IPS-15b (cell line): Measurements from ENCODE around the gene RABGAP1L.
"Not testable (repeated sequence)": the region's sequence is repeated elsewhere in the genome, so short reads cannot be mapped to it uniquely, and the experiment has no call there.

Source experiments
- H3K27me3 ChIP-seq: one replicate; pipeline ENCODE4 v1.6.1; 2013; ENCODE audit warnings: low read length; ENCODE audit not compliant: control insufficient read depth, insufficient read depth
- H3K36me3 ChIP-seq: one replicate; pipeline ENCODE4 v1.6.1; 2013; ENCODE audit warnings: low read length; ENCODE audit not compliant: control insufficient read depth, insufficient read depth
- H3K4me1 ChIP-seq: one replicate; pipeline ENCODE4 v1.6.1; 2013; ENCODE audit warnings: mild to moderate bottlenecking, low read length; ENCODE audit not compliant: control insufficient read depth, insufficient read depth
- H3K4me3 ChIP-seq: one replicate; pipeline ENCODE4 v1.5.1; 2013; ENCODE audit warnings: low read depth, low read length
- H3K9ac ChIP-seq: one replicate; pipeline ENCODE4 v1.6.1; 2013; ENCODE audit warnings: low read depth, mild to moderate bottlenecking, low read length
- H3K9me3 ChIP-seq: one replicate; pipeline ENCODE4 v1.6.1; 2013; ENCODE audit warnings: mild to moderate bottlenecking, low read length; ENCODE audit not compliant: control insufficient read depth, insufficient read depth

Gene RABGAP1L

GRCh38 chr1:174407665-174408064 is 248.3 kb downstream of the RABGAP1L start:
- Histone ChIP-seq H3K9ac (no peak overlapping the region), H3K36me3 (no peaks in the 10 kb centered on the region), H3K27me3 (no peaks in the 10 kb centered on the region), H3K4me1 (no peaks in the 10 kb centered on the region), H3K4me3 (no peak overlapping the region), H3K9me3 (no peaks in the 10 kb centered on the region)

GRCh38 chr1:174408146-174408545 is 248.8 kb downstream of the RABGAP1L start:
- Histone ChIP-seq H3K27me3 (no peaks in the 10 kb centered on the region), H3K9me3 (no peaks in the 10 kb centered on the region), H3K4me3 (no peak overlapping the region), H3K4me1 (no peaks in the 10 kb centered on the region), H3K9ac (no peak overlapping the region), H3K36me3 (no peaks in the 10 kb centered on the region)

GRCh38 chr1:174409801-174410200 is 250.5 kb downstream of the RABGAP1L start:
- H3K9ac ChIP-seq, H3K9me3 ChIP-seq, H3K36me3 ChIP-seq: not testable (repeated sequence)

GRCh38 chr1:174413632-174414031 is 254.3 kb downstream of the RABGAP1L start:
- H3K36me3 ChIP-seq, result no peaks in the 10 kb centered on the region
- no peaks in the 10 kb centered on the region for H3K9me3 ChIP-seq
- no peaks in the 10 kb centered on the region for H3K4me1 ChIP-seq
- H3K9ac ChIP-seq, result no peak overlapping the region
- H3K27me3 ChIP-seq, result no peaks in the 10 kb centered on the region
- no peak overlapping the region for H3K4me3 ChIP-seq

More at GRCh38 chr1:174409801-174410200, 250.5 kb downstream of the RABGAP1L start:
- H3K27me3 ChIP-seq, H3K4me1 ChIP-seq, H3K4me3 ChIP-seq: not testable (repeated sequence)

- Histone ChIP-seq H3K4me1 (no peaks in the 10 kb centered on the region), H3K27me3 (no peaks in the 10 kb centered on the region), H3K4me3 (no peak overlapping the region), H3K9me3 (no peaks in the 10 kb centered on the region), H3K9ac (no peak overlapping the region), H3K36me3 (no peaks in the 10 kb centered on the region)
Observed at GRCh38 chr1:174414203-174414602, 254.9 kb downstream of the RABGAP1L start.

- Histone ChIP-seq H3K36me3 (no peaks in the 10 kb centered on the region), H3K9me3 (no peaks in the 10 kb centered on the region), H3K27me3 (no peaks in the 10 kb centered on the region), H3K4me1 (no peaks in the 10 kb centered on the region), H3K9ac (no peak overlapping the region), H3K4me3 (no peak overlapping the region)
Observed at GRCh38 chr1:174415506-174415905, 256.2 kb downstream of the RABGAP1L start.

- Histone ChIP-seq H3K27me3 (no peaks in the 10 kb centered on the region), H3K36me3 (no peaks in the 10 kb centered on the region), H3K9me3 (no peaks in the 10 kb centered on the region), H3K4me3 (no peak overlapping the region), H3K9ac (no peak overlapping the region), H3K4me1 (no peaks in the 10 kb centered on the region)
Observed at GRCh38 chr1:174417921-174418320, 258.6 kb downstream of the RABGAP1L start.

- Histone ChIP-seq H3K9ac (no peak overlapping the region), H3K4me3 (no peak overlapping the region), H3K27me3 (no peaks in the 10 kb centered on the region), H3K4me1 (no peaks in the 10 kb centered on the region), H3K9me3 (no peaks in the 10 kb centered on the region), H3K36me3 (no peaks in the 10 kb centered on the region)
Observed at GRCh38 chr1:174425121-174425520, 265.8 kb downstream of the RABGAP1L start.

- H3K4me3 ChIP-seq, result no peak overlapping the region
- H3K27me3 ChIP-seq, result no peaks in the 10 kb centered on the region
- H3K36me3 ChIP-seq, result no peaks in the 10 kb centered on the region
- H3K9me3 ChIP-seq, result no peaks in the 10 kb centered on the region
- no peaks in the 10 kb centered on the region for H3K4me1 ChIP-seq
- no peak overlapping the region for H3K9ac ChIP-seq
Observed at GRCh38 chr1:174426153-174426552, 266.8 kb downstream of the RABGAP1L start.

GRCh38 chr1:174428033-174428432 is 268.7 kb downstream of the RABGAP1L start:
- Histone ChIP-seq H3K27me3 (no peaks in the 10 kb centered on the region), H3K9ac (no peak overlapping the region), H3K36me3 (no peaks in the 10 kb centered on the region), H3K4me3 (no peak overlapping the region), H3K9me3 (no peaks in the 10 kb centered on the region), H3K4me1 (no peaks in the 10 kb centered on the region)

- no peaks in the 10 kb centered on the region for H3K27me3 ChIP-seq
- no peak overlapping the region for H3K9ac ChIP-seq
- H3K4me1 ChIP-seq, result no peaks in the 10 kb centered on the region
- no peaks in the 10 kb centered on the region for H3K9me3 ChIP-seq
- H3K4me3 ChIP-seq, result no peak overlapping the region
- H3K36me3 ChIP-seq, result no peaks in the 10 kb centered on the region
Observed at GRCh38 chr1:174428739-174429138, 269.4 kb downstream of the RABGAP1L start.

- H3K4me1 ChIP-seq, result no peaks in the 10 kb centered on the region
- no peaks in the 10 kb centered on the region for H3K27me3 ChIP-seq
- no peaks in the 10 kb centered on the region for H3K36me3 ChIP-seq
- no peak overlapping the region for H3K9ac ChIP-seq
- no peaks in the 10 kb centered on the region for H3K9me3 ChIP-seq
- H3K4me3 ChIP-seq, result no peak overlapping the region
Observed at GRCh38 chr1:174433451-174433850, 274.1 kb downstream of the RABGAP1L start.

- Histone ChIP-seq H3K36me3 (no peaks in the 10 kb centered on the region), H3K27me3 (no peaks in the 10 kb centered on the region), H3K9me3 (no peaks in the 10 kb centered on the region), H3K4me1 (no peaks in the 10 kb centered on the region), H3K4me3 (no peak overlapping the region), H3K9ac (no peak overlapping the region)
Observed at GRCh38 chr1:174445351-174445750, 286.0 kb downstream of the RABGAP1L start.
